Tibial nerve (tissue), 3 donors: ENCODE data around the gene DUSP18.

ENCODE experiments used
- POLR2A ChIP-seq, 2 donors: fragments of 450-650 bp; IDR thresholded peaks; one replicate each; pipeline ENCODE4 v1.6.1; 2017; ENCODE audit warnings: antibody characterized with exemption in 2 of 2, mild to moderate bottlenecking in 2 of 2, moderate library complexity in 2 of 2
- TF ChIP-seq, protein P1 (sequence below), 5 experiments: fragments of 200-600 bp in 3 of 5; fragments of 450-650 bp in 2 of 5; sonication (generic) in 3 of 5; IDR thresholded peaks; one replicate each; pipeline ENCODE4 v1.5.1; 2016 to 2019; ENCODE audit warnings: antibody characterized with exemption in 5 of 5, mild to moderate bottlenecking in 3 of 5, moderate library complexity in 2 of 5

DNA sequence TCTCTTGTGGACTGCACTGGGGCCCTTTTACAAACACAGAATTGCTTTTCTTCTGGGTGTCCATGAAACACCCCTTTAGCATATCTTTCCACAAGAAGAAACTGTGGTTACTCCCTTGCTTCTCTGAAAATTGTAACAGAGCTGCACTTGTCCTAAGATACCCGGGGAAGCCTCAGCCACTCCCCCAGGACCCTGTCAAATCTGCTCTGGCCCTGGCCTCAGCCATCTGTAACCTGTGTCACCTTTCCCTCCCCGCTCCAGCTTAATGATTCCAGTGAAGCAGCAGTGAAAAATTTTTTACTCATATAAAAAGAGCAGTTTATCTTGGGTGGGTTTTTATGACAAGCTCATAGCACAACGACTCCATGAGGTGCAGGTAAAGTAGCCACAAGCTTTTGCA lies 3.4 kb upstream of the DUSP18 start:
- TF ChIP-seq, protein P1, sequence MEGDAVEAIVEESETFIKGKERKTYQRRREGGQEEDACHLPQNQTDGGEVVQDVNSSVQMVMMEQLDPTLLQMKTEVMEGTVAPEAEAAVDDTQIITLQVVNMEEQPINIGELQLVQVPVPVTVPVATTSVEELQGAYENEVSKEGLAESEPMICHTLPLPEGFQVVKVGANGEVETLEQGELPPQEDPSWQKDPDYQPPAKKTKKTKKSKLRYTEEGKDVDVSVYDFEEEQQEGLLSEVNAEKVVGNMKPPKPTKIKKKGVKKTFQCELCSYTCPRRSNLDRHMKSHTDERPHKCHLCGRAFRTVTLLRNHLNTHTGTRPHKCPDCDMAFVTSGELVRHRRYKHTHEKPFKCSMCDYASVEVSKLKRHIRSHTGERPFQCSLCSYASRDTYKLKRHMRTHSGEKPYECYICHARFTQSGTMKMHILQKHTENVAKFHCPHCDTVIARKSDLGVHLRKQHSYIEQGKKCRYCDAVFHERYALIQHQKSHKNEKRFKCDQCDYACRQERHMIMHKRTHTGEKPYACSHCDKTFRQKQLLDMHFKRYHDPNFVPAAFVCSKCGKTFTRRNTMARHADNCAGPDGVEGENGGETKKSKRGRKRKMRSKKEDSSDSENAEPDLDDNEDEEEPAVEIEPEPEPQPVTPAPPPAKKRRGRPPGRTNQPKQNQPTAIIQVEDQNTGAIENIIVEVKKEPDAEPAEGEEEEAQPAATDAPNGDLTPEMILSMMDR (IDR thresholded peaks at IDR 0.05): no peak
- no peak for TF ChIP-seq POLR2A (IDR thresholded peaks at IDR 0.05)
